PC-3 (cell line): ENCODE results near the gene LYRM4. TPM values are rescaled to one million over a fixed set of nuclear protein-coding genes. Genes with fewer than 3 reads are reported as not detected.
A peak's percentile ranks its signal among the peaks of the same experiment; 100 is the strongest.

ENCODE experiments used
- ATAC-seq: fragments of 200-7000 bp; cut with Tn5 transposase; 2 replicates; pipeline ENCODE4 v1.9.1; 2020; ENCODE audit warnings: mild to moderate bottlenecking, moderate library complexity
- BruUV-seq: library from RNA; stranded (reverse); fragments of 400-500 nt; replicated peaks from 2 replicates; lab custom pipeline; 2021; lab: Mats Ljungman, UMichigan
- CTCF ChIA-PET: fragments of 300-600 bp; sonication (Branson Sonifier 250); formaldehyde crosslinking; loops from one replicate; lab custom pipeline; 2022; ENCODE audit warnings: antibody characterized with exemption; lab: Charles Lee
- POLR2A ChIA-PET: fragments of 300-600 bp; sonication (Branson Sonifier 250); formaldehyde crosslinking; loops from one replicate; lab custom pipeline; 2022; ENCODE audit warnings: antibody characterized with exemption; ENCODE audit not compliant: unreplicated experiment; lab: Charles Lee
- DNase-seq: peaks from one replicate; pipeline ENCODE4 v3.0.0-alpha.2; 2015
- H2AFZ ChIP-seq: fragments of 300-600 bp; sonication (generic); 2 replicates; pipeline ENCODE4 v1.6.0; 2016; ENCODE audit warnings: antibody characterized with exemption, low read length
- H3F3A ChIP-seq: fragments of 300-600 bp; sonication (generic); one replicate; pipeline ENCODE4 v1.6.0; 2017; ENCODE audit warnings: antibody characterized with exemption, low read length, control low read depth, mild to moderate bottlenecking; ENCODE audit not compliant: unreplicated experiment
- H3K27ac ChIP-seq: fragments of 300-600 bp; sonication (generic); 2 replicates; pipeline ENCODE4 v1.5.1; 2016; ENCODE audit warnings: mild to moderate bottlenecking, low read length
- H3K27me3 ChIP-seq: fragments of 300-600 bp; sonication (generic); 2 replicates; pipeline ENCODE4 v1.6.1; 2016; ENCODE audit warnings: low read length, mixed read lengths
- H3K36me3 ChIP-seq: fragments of 300-600 bp; sonication (generic); 2 replicates; pipeline ENCODE4 v1.6.1; 2016; ENCODE audit warnings: low read depth, mixed run types, low read length, mixed read lengths
- H3K4me1 ChIP-seq: fragments of 300-600 bp; sonication (generic); 2 replicates; pipeline ENCODE4 v1.5.1; 2016; ENCODE audit warnings: low read length; ENCODE audit not compliant: insufficient read depth
- H3K4me2 ChIP-seq: fragments of 300-600 bp; sonication (generic); 2 replicates; pipeline ENCODE4 v1.6.0; 2016; ENCODE audit warnings: low read length
- H3K4me3 ChIP-seq: fragments of 300-600 bp; sonication (generic); 2 replicates; pipeline ENCODE4 v1.5.1; 2016; ENCODE audit warnings: mild to moderate bottlenecking, low read length, mixed read lengths
- H3K79me2 ChIP-seq: fragments of 300-600 bp; sonication (generic); 2 replicates; pipeline ENCODE4 v1.6.1; 2017; ENCODE audit warnings: low read length, mixed read lengths
- H3K9ac ChIP-seq: fragments of 300-600 bp; sonication (generic); 2 replicates; pipeline ENCODE4 v1.6.0; 2016; ENCODE audit warnings: mild to moderate bottlenecking, low read length
- H3K9me2 ChIP-seq: fragments of 300-600 bp; sonication (generic); replicated peaks from 2 replicates; pipeline ENCODE4 v1.6.1; 2016; ENCODE audit warnings: mixed run types, low read length, mixed read lengths
- H3K9me3 ChIP-seq: fragments of 300-600 bp; sonication (generic); 2 replicates; pipeline ENCODE4 v1.6.1; 2016; ENCODE audit warnings: low read length, mixed read lengths
- H4K20me1 ChIP-seq: fragments of 300-600 bp; sonication (generic); 2 replicates; pipeline ENCODE4 v1.6.1; 2016; ENCODE audit warnings: low read length, mixed read lengths
- CTCF ChIP-seq: fragments of 300-600 bp; sonication (generic); conservative IDR thresholded peaks from 2 replicates; pipeline ENCODE4 v1.5.1; 2017; ENCODE audit warnings: antibody characterized with exemption, low read depth, mild to moderate bottlenecking, low read length
- EZH2 ChIP-seq: fragments of 300-600 bp; sonication (generic); IDR thresholded peaks from one replicate; pipeline ENCODE4 v1.6.1; 2017; ENCODE audit warnings: antibody characterized with exemption, mild to moderate bottlenecking, low read length; ENCODE audit not compliant: unreplicated experiment
- EZH2phosphoT487 ChIP-seq: fragments of 300-600 bp; sonication (generic); IDR thresholded peaks from 2 replicates; pipeline ENCODE4 v1.6.1; 2018; ENCODE audit warnings: mild to moderate bottlenecking, antibody characterized with exemption, low read length, borderline replicate concordance
- intact Hi-C: fragments of 100-400 bp; cut with micrococcal nuclease; formaldehyde crosslinking; loops from 2 replicates; pipeline ENCODE4 v1.9.0; 2023
- total RNA-seq: library from RNA; depleted of rRNA; stranded (reverse); fragments of >200 nt; gene quantifications from 2 replicates; pipeline ENCODE4 v1.2.3, GENCODE V29; 2014

The LYRM4 gene
- total RNA-seq, 1 experiment from 2014 or later, result 27.7 TPM

DNA sequence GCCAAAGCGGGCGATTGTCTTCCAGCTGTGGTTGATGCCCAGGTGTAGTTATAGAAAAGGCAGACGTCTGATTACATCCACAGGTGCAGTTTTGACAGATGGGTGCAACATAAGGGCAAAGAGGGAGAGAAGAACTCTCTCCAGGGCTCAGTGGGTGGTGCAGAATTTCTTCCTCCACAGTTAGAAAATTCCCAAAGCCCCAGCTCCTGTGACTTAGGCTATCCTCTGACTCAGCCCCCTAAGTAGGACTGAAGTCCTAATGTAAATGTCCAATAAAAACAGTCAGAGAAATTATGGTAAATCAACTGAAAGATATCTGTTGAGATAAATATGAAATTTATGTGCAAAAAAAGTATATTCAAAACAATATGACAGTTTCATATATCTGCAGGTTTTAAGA, 31.4 kb downstream of the LYRM4 start:
- no peak for ATAC-seq
- H3K9ac ChIP-seq, result no peak overlapping the region
- intact Hi-C loops, result no loop called here

GRCh38 chr6:5223309-5223708, 37.4 kb downstream of the LYRM4 start:
- Histone ChIP-seq H2AFZ (no peak overlapping the region), H4K20me1 (no peaks in the 10 kb centered on the region), H3K9me3 (no peaks in the 10 kb centered on the region), H3K79me2 (no peaks in the 10 kb centered on the region), H3K4me2 (no peak overlapping the region), H3K9ac (no peak overlapping the region), H3K27ac (no peak overlapping the region), H3F3A (no peaks in the 10 kb centered on the region), H3K27me3 (no peaks in the 10 kb centered on the region), H3K4me1 (no peaks in the 10 kb centered on the region), H3K36me3 (no peaks in the 10 kb centered on the region), H3K9me2 (no peaks in the 10 kb centered on the region), H3K4me3 (no peak overlapping the region)
- no TSS peak for BruUV-seq
- ChIA-PET CTCF (no interaction called here), POLR2A (no interaction called here)
- no peak for DNase-seq
- intact Hi-C loops, result no loop called here
- TF ChIP-seq EZH2 (no peak), CTCF (no peak), EZH2phosphoT487 (no peak)
- no peak for ATAC-seq

More for the DNA sequence above, 31.4 kb downstream of the LYRM4 start:
- no peak for DNase-seq
- no peak overlapping the region for H2AFZ ChIP-seq
- no peak overlapping the region for H3K4me3 ChIP-seq
- BruUV-seq, result no TSS peak
- H3K4me2 ChIP-seq, result no peak overlapping the region
- TF ChIP-seq EZH2phosphoT487, result no peak
- TF ChIP-seq CTCF, result no peak
- no peak for TF ChIP-seq EZH2
- no peaks in the 10 kb centered on the region for H3K27me3 ChIP-seq
- no peaks in the 10 kb centered on the region for H3K9me3 ChIP-seq
- no peaks in the 10 kb centered on the region for H3F3A ChIP-seq
- no peaks in the 10 kb centered on the region for H3K9me2 ChIP-seq
- peaks cover 9% of the 10 kb centered on the region for H3K79me2 ChIP-seq
- peaks cover 24% of the 10 kb centered on the region for H3K4me1 ChIP-seq
- no peaks in the 10 kb centered on the region for H4K20me1 ChIP-seq
- no peaks in the 10 kb centered on the region for H3K36me3 ChIP-seq
- ChIA-PET POLR2A (interaction anchor here (0.7 kb wide), 1 partner anchor 21 kb away, joined by 4 read pairs; no protein-coding TSS in a partner anchor), CTCF (no interaction called here)
- no peak overlapping the region for H3K27ac ChIP-seq

DNA sequence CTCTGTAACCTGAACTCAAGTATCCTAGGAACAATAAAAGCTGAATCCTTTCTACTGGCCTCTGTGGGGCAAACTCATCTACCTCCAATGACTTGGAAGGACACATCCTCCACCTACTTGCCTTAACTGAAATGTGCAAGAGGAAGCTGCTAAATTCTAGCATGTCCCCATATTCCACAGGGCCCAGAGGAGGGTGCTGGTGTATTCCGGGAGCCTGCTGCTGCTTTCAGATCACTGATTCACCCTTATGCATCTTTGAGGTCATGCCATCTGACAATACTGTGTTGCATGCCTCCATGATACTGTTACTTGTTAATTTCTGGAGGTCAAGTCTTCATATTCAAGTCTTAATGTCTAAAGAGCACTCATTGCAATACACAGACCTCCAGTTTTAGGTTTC, 40.3 kb downstream of the LYRM4 start:
- H3K9me3 ChIP-seq, result no peaks in the 10 kb centered on the region
- H3K36me3 ChIP-seq, result no peaks in the 10 kb centered on the region
- H3K4me3 ChIP-seq, result no peak overlapping the region
- ChIA-PET POLR2A (no interaction called here), CTCF (no interaction called here)
- TF ChIP-seq EZH2 (no peak), CTCF (0 out of 2 replicates have a peak, but pooled peaks have one; percentile 8)
- DNase-seq (no peak), ATAC-seq (no peak)
- no peak overlapping the region for H2AFZ ChIP-seq
- no peak overlapping the region for H3K9ac ChIP-seq
- no TSS peak for BruUV-seq
- intact Hi-C loops, result no loop called here
- no peaks in the 10 kb centered on the region for H3K27me3 ChIP-seq
- no peak overlapping the region for H3K4me2 ChIP-seq
- H3F3A ChIP-seq, result no peaks in the 10 kb centered on the region
- peaks cover 2% of the 10 kb centered on the region for H3K4me1 ChIP-seq
- H3K9me2 ChIP-seq, result no peaks in the 10 kb centered on the region
- H3K27ac ChIP-seq, result no peak overlapping the region
- H3K79me2 ChIP-seq, result no peaks in the 10 kb centered on the region
- H4K20me1 ChIP-seq, result no peaks in the 10 kb centered on the region
